CD4-positive, alpha-beta T cell treated with Interleukin-15 for 4 hours (primary cell): ENCODE measurements around the gene GAS2L1.

Experiments used
- DNase-seq: peaks from one replicate; pipeline ENCODE4 v3.0.0-alpha.2; 2020; ENCODE audit warnings: low spot score

The GAS2L1 gene

DNA sequence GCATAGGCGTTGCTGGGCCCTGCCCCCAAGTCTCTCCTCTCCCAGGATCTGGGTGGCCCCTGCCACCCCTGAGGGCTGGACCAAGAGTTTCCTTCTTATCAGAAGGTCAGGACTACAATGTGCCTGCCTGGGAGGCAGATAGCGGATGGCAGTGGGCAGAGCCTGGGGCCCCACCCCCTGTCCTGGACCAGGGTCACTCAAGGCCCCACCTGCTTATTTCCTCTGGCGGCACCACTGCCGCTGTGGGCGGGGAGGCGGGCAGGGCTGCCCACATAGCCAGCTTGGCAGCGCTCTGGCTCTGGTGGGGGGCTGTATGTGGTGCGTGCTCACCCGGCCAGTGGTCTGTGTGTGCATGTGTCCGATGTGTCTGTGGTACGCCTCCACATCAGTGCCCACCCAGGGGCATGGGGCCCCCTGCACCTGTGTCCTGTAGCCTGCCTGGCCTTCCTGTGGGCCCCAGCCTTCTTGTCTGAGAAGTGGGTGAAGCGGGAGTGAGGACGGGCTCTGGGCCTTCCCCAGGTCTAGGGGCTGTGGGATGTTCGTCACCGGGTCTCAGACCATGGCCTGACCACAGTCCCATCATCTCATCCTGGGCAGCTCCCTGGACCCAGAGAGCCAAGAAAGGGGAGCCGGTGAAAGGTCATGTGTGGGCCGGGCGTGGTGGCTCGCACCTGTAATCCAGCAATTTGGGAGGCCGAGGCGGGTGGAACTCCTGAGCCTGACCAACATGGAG is 3.0 kb downstream of the GAS2L1 start:
- no peak for DNase-seq

DNA sequence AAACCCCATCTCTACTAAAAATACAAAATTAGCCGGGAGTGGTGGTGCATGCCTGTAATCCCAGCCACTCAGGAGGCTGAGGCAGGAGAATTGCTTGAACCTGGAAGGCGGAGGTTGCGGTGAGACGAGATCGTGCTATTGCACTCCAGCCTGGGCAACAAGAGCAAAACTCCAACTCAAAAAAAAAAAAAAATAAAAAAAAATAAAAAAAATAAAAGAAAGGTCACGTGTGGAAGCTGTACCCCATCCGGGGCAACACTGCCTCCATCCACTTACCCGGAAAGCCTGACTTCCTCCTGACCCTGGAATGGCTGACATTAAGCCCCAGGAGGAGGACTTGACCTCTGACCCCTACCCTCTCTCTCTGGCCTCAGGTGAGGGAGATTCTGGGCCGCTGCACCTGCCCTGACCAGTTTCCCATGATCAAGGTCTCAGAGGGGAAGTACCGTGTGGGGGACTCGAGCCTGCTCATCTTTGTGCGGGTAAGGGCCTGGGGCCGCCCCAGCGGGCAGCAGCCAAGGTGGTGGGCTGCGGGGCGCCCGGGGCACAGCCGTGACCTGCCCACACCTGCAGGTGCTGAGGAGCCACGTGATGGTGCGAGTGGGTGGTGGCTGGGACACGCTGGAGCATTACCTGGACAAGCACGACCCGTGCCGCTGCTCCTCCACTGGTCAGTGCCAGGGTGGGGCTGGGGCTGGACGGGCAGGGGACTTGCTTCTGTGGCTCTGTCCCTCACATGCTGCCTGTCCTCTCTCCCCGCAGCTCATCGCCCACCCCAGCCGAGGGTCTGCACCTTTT is 3.8 kb downstream of the GAS2L1 start:
- no peak for DNase-seq

DNA sequence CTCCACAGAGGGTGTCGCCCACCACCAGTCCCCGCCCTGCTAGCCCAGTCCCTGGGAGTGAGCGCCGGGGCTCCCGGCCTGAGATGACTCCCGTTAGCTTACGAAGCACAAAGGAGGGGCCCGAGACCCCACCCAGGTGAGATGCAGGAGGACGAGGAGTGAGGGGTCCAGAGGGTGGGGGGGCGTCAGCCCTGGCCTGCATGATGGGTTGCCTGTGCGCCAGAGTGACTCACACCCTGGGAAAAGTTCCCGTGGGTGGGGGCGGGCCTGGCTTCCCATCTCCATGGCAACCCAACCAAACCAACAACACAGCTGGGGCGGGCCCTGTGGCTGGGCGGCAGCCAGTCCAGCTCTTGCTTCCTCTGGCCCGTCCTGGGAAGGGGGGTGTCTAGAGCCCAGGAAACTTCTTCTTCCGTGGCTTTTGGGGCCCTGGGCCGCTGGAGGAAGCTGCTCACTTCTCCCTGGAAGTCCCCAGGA is 4.5 kb downstream of the GAS2L1 start:
- DNase-seq, result peak; percentile 67

DNA sequence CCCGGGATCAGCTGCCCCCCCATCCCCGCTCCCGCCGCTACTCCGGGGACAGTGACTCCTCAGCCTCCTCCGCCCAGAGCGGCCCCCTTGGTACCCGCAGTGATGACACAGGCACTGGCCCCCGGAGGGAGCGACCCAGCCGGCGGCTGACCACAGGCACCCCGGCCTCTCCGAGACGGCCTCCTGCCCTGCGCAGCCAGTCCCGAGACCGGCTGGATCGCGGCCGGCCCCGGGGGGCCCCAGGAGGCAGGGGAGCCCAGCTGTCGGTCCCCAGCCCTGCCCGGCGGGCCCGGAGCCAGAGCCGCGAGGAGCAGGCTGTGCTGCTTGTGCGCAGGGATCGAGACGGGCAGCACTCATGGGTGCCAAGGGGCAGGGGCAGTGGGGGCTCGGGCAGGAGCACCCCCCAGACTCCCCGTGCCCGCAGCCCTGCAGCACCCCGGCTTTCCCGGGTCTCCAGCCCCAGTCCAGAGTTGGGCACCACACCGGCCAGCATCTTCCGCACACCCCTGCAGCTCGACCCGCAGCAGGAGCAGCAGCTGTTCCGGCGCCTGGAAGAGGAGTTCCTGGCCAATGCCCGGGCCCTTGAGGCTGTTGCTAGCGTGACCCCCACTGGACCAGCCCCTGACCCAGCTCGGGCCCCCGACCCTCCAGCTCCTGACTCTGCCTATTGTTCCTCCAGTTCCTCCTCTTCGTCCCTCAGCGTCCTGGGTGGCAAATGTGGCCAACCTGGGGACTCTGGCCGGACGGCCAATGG is 5.2 kb downstream of the GAS2L1 start:
- no peak for DNase-seq

DNA sequence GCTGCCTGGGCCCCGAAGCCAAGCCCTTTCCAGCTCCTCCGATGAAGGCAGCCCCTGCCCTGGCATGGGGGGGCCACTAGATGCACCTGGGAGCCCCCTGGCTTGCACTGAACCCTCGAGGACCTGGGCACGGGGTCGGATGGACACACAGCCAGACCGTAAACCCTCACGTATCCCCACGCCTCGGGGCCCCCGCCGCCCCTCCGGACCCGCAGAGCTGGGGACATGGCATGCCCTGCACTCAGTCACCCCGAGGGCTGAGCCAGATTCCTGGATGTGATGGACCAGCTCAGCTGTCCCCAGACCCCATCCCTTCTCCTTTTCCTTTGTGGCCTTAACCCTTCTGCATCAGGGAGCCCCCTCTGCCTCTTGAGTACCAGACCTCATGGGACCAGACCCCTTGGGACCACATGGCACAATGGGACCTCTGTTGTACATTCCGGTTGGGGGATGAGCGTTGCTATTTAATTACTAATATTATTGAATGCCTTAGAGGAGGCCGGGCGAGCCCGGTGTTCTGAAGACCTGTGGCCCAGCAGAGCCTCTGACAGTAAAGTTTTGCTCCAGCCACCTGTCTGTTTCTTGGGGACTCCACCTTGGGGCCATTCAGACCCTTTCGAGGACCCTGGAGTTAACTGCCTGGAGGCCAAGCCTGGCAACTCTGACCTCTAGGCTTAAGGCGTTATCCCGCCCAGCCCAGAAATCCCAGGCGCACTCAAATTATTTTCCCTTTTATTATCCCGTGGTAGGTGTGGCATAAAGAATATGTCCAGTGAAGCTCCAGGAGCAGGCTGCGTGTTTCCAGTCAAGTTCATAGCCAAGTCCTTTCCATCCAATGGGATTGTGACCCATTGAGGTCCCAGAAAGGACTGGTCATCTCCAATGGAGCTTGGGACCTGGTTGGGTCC is 6.0 kb downstream of the GAS2L1 start:
- DNase-seq, result no peak

DNA sequence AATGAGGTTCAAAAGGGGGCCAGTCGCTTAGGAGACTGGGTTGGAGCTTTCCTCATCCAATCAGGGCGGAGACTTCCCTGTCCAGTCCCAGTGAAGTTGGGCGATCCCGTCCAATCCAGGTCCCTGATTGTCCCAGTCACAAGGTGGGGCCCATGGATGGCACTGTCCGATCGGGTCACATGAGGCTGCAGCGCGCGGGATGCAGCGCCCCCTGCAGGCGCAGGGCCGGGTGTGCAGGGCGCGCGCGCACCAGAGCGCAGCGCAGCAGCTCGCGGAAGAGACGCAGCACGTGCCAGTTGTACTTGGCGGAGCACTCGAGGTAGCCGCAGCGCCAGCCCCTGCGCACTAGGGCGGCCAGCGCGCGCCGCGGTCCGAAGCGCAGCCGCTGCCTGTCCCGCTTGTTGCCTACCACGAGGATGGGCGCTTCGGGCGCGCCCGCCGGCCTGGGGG is 6.7 kb downstream of the GAS2L1 start:
- no peak for DNase-seq

DNA sequence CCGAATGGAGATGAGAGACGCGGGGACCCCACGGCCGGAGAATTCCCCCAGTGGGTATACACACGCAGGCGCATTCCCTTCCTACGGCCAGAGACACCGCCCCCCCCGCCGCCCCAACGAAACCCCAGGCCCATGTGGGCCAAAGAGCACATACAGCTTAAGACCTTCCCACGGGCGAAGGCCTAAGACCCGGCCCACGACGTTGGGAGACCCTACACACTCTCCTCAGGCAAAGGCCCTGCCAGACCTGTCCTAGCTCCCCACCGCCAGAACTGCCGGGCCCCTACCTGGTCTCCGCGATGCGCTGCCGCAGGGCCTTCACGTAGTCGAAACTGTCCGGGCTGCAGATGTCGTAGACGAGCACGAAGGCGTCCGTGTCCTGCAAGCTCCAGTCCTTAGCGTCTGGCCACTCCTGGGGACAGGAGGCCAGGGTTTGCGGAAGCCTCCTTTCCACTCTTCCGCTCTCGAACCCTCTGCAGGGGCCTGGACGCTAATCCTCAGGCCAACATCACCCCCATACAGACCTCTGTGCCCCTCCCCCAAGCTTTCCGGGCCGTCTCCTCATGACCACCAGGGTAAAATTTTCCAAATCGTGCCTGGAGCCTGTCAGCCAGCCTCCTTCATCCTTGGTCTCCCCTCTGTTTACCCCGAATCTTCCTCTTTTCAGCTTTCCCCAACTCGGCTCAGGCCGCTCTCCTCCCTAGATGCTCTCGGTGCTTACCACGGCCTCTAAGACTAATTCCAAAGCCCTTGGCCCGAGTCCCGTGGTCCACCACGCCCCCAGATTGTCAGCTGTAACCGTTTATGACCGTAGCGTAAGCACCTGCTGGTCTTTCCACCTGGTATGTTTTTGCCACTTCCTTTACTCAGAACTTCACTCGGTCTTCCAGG is 7.4 kb downstream of the GAS2L1 start:
- no peak for DNase-seq

DNA sequence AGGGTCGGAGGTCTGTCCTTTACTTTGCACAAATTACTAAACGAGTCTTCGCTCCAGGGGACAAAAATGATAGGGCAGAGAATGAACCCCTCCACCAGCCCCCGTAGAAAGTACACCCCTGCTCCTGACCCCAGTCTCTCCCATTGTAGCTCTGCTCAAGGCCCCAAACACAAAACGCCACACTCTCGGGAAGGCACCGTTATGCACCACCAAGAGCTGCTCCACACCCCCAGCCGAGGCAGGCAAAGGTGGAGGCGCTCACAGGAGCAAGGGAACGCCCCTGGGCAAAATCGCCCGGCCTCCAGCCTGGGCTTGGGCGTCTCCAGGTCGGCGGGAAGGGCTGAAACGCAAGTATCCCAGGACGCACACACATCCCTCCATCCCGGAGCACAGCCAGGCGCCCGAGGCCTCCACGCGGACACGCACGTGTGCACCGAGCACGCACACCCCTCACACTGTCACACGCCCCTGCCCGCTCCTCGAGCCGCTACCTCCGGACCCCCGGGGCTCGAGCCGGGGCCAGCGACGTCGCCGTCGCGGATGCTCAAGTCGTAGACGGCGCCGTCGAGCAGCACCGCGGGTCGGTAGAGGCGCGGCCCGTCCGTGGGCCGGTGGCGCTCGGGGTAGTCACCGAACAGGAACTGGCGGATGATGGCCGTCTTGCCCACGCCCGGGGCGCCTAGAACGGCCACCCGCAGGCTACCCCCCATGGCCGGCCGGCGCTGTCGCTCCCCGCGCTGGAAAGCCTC is 8.3 kb downstream of the GAS2L1 start:
- no peak for DNase-seq

DNA sequence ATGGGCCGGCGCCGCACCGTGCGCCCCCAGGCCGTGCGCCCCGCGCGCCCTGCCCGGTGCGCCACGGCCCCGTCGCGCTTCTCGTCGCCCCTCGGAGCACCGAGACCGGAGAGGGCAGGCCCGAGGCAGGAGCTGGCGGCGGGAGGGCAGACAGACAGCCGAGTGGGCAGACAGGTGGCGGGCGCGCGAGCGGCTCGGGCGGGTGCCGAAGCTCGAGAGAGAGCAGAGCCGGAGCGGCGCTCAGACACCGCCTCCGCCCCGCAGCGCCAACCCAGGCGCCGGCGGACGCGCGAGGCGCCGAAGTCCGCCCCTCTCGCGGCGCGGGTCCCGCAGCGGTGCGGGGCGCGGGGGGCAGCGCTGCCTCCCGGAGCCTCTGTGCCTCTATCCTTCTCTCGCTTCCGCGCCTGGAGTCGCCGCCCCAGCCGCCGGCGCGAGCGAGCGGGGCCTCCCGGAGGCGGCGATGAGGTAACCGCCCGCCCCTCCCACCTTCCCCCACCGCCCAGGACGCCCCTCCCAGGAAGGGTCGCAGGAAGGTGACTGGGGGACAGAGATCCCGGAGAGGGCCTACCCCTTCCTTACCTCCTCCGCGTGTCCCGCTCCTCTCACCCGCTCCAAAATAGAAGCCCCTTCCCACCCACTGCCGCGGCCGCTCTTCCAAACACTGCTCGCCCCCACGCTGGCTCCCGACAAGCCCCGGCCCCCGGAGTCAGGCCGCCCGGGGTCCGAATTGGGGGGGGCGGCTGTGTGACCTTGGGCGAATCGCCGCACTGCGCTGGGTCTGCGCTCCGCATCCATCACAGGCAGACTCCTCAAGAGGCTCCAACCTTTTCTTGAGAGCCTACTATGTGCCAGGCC is 9.1 kb downstream of the GAS2L1 start, which contains the start of gene RASL10A:
Gene RASL10A (minus strand): TSS at position 412 of the 855 bp plus-strand sequence. CDS start 451 bp downstream, outside the sequence.
- DNase-seq, result no peak

DNA sequence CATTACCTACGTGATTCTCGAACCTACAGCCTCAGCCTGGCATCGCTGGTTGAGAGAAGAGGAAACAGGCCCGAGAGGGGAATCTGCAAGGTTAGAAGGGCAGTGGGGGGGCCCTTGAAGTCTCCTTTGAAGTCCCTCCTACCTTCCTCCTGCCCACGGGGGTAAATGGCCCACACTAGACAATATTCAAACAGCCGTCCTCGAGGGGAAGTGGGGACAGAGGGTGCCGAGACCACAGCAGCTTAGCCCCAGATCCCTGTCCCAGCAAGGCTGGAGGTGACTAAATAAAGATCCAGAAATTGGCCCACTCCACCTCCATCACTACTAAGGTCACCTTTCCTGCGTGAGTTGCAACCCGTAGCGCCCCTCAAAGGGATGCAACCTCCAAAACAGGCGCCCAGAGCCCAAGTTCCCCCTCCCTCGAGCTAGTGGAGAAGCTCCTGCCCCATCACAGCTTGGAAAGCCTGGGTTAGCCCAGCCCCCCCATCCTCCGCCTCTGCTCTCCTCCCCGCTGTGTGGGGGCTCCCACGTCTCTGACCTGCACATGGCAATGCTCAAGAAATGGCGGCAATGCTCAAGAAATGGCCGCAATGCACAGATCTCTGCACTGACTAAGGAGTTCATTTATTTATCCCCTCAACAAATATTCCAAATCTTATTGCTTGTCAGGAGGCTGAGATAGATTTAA is 9.8 kb downstream of the GAS2L1 start:
- no peak for DNase-seq

DNA sequence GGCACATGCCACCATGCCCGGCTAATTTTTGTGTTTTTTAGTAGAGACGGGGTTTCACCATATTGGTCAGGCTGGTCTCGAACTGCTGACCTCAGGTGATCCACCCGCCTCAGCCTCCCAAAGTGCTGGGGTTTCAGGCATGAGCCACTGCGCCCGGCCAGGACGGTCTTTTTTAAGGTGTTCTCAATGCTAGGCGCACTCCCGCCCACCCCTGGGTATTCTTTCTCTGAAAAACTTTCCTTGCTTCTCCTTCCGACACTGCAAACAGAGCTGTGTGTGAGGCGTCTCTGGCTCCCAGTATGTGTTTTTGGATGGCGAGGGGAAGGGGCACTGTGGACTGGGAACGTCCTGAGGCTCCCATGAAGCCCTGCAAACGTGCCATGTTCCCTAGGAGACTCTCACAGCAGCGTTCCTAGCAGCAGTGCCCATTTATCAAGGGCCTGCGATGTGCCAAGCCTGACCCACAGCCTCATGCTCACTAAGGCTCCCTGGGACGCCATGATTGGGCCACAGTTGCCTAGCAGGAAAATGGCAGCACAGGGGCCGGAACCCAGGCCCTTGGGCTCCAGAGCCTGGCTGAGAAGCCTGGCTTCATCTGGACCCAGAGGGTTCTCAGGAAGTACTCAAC is 11.5 kb downstream of the GAS2L1 start:
- no peak for DNase-seq

DNA sequence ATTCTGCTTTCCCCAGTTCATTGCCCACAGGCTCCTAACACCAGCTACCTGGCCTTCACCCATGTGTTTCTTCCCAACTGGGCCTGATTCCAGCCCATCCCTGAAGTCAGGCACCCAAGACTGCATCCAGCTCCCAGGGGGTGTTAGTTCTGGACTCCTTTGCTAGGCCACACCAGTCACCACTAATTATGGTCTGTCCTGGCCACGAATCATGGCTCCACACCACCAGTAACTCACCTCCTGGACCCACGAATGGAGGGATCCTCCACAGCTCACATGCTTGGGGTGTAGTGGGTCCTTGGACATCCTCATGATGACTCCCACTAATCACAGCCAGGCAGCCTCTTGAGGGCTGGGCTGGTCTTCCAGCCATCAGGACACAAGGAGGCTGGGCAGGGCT is 12.6 kb downstream of the GAS2L1 start:
- DNase-seq, result no peak

DNA sequence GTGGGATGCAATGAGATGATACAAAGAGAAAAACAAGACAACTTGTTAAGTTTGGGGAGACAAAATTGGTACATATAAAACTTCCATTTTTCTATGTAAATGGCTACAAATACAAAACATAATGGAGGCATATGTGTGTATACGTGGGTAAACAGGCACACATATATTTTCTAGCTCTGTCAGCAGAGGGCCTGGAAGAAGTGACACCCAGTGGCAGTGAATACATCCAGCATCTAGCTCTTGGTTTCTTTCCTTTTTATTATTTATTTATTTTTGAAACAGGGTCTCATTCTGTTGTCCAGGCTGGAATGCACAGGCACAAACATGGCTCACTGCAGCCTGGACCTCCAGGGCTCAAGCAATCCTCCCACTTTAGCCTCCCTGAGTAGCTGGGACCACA is 14.1 kb downstream of the GAS2L1 start:
- no peak for DNase-seq

DNA sequence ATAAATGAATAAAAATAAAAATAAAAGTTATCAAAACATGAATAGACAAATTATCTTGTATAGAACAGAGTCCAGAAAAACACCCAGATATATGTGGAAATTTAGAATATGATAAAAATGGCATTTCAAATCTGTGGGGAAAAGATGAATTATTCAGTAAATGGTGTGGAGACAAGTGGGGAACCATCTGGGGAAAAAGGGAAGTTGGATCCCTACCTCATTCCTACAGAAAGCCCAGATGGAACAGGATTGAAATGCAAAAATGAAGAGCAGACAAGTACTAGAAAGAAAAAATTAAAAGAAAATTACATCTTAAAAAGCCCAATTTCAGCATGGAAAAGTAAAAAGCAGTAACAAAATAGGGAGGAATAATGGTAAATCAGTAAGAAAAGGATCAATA is 17.2 kb downstream of the GAS2L1 start:
- DNase-seq, result no peak

DNA sequence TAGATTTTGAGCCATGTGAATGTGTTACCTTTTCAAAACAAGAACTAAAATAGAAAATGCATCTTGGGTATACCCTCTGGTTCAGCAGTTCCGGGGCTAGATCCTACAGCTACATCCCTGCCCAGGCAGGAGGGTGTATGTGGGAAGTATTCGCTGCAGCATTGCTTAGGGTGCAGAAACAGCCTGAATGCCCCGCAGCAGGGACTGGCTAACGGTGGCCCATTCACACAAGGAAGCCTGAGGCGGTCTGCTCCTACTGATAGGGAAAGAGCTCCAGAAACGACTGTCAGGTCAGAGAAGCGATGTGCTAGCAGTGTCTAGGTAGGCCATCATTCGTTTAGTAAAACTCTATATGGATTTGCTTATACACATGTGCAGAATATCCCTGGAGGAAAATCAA is 18.9 kb downstream of the GAS2L1 start:
- DNase-seq, result no peak

DNA sequence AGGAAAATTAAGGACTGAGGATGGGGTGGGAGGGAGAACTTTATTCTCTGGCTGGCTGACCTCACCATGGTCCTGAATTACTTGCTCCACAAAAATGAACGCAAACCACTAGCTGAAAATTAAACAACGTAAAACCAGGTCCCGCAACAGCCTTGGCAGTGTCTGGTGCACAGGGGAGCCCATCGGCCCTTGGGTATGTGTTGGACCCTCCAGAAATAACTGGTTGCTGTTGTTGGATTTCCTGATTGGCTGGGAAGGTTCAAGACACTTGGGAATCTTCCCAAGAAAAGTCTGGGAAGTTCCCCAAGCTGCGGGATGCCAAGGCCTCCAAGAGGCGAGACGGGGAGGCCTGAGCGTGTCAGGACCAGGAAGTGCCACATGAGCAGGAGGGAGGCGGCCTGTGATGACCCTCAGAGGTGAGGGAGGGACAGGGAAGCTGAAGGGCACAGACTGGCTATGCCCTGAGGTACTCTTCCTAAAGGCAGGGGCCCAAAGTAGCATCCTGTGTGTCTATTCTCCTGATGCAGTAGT is 19.4 kb downstream of the GAS2L1 start:
- no peak for DNase-seq

DNA sequence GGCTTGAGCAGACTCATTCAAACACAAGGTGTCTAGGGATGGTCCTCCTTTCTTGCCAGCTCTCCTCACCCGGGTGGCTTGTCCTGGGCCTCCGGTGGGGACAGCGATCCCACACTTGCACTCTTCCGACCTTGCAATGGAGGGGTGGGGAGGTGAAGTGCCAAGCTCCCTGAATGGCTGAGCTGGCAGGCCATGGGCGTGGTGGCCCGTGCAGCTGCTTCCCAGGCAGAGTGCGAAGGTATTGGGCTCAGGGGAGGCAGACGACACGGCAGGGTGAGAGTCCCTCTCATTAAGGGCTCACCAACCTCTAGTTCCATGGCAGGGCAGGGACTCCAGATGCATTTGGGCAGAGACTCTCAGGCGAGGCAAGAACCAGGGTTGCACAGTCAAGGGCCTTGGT is 20.0 kb downstream of the GAS2L1 start:
- no peak for DNase-seq
